GM12874 (cell line): ENCODE measurements around the gene ITCH.

Experiments
- TF ChIP-seq, protein P1 (sequence below): IDR thresholded peaks from 2 replicates; pipeline ENCODE4 v1.5.1; 2011; ENCODE audit warnings: low read depth, mild to moderate bottlenecking, control low read depth, low read length, moderate library complexity; ENCODE audit not compliant: insufficient read depth

Gene ITCH

DNA sequence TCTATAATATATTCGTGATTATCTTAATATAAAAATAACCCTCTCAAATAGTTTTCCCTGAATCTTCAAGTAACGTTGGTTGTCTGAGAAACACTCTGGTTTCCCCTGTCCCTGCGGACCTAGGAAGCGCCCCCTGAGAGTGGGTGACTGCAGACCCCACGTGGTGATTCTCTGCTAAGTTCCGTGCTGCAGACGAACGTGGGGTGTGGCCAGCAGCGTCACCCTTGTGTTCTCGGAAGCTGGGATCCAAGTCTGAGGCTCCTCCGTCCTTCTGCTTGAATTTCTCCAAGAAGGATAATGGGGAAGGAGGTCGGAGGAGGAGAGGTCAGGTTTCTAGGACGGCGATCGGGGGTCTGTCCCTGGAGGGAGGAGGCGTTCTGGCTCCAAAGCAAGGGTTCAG lies 178.8 kb downstream of the ITCH start:
- TF ChIP-seq, protein P1, sequence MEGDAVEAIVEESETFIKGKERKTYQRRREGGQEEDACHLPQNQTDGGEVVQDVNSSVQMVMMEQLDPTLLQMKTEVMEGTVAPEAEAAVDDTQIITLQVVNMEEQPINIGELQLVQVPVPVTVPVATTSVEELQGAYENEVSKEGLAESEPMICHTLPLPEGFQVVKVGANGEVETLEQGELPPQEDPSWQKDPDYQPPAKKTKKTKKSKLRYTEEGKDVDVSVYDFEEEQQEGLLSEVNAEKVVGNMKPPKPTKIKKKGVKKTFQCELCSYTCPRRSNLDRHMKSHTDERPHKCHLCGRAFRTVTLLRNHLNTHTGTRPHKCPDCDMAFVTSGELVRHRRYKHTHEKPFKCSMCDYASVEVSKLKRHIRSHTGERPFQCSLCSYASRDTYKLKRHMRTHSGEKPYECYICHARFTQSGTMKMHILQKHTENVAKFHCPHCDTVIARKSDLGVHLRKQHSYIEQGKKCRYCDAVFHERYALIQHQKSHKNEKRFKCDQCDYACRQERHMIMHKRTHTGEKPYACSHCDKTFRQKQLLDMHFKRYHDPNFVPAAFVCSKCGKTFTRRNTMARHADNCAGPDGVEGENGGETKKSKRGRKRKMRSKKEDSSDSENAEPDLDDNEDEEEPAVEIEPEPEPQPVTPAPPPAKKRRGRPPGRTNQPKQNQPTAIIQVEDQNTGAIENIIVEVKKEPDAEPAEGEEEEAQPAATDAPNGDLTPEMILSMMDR = no peak

DNA sequence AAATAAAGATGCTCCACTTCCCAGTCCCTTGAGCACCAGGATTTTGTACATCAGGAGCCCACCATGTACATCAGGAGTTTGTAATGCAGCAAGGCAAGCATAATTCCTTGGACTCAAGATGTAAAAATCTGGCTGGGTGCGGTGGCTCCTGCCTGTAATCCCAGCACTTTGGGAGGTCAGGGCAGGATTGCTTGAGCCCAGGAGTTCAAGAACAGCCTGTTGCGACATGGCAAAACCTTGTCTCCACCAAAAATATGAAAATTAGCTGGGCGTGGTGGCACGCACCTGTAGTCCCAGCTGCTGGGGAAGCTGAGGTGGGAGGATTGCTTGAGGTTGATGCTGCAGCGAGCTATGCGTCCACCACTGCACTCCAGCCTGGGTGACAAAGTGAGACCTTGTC lies 179.4 kb downstream of the ITCH start:
- TF ChIP-seq, protein P1 = no peak

DNA sequence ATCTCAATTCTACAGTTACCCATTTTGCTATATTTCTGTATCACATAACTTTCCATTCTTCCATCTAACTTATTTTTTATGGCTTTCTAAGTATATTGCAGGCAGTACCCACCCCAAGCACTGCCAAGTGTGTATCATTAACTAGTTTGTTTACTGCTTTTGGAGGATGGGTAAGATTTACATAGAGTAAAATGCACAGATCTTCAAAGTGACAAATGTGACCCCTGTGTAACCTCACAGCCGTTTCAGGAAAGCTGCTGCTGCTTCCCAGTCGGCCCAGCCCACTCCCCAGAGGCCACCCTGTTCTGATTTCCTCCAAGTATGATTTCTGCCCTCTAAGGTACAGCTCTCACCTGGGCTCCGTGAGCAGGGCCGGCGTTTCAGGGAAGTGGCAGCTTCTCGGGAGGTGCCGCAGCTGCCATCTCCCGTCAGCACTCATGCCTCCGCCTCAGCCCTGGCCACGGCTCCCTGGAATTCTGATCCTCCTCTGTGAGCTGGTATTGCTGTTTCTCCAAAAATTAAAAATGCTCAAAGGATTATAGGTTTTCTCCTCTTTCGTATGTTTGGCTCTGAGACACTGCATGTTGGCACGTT lies 180.5 kb downstream of the ITCH start:
- TF ChIP-seq, protein P1 = no peak

DNA sequence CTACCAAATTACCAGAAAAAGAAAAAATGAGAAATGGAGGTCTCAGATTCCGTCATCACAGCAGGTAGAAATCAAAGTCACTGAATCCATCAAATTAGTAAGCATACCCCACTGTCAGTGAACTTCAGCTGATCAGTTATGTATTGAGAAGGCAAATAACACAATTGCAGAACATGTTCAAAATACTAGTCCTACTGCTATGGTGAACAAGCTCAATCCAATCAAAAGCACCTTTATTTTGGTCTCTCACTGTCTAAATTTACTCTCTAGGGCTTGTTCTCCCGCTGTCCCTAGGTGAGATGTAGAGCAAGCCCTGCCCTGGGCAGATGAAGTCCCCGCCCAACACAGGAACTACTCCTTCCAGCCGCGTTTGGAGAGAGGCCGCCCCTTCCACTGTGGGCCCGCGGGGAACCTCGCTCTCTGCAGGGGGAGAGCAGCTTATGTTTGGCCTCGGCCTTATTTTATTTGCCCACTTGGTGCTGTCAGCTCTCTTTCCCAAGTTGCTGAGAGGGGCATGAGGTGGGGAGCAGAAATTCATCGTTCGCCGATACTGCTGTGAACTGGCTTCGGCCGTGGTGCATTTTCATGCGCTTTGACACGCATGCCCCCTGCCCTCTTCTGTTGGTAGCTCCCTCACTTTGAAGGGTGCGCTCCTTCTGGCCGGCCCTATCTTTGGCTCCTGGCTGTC lies 181.2 kb downstream of the ITCH start:
- TF ChIP-seq, protein P1 = no peak

DNA sequence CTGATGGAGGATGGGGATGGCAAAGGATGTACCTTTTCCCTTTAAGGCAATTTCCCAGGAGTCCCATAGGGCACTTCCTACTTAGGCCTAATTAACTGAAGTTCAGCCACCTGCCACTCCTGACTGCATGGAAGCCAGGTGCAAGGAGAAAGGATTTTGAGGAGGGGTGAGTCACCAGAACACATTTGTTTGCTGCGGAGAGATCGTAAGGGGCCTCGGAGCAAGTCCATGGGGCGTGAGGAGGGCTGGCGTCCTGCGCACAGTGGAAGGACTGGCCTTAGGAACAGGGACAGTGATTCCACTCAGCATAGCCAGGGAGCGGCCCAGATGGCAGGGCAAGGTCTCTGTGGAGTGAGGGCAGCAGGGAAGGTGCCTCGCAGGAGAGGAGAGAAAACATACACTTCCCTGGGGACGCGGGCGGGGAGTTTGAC lies 183.7 kb downstream of the ITCH start:
- TF ChIP-seq, protein P1 = no peak

DNA sequence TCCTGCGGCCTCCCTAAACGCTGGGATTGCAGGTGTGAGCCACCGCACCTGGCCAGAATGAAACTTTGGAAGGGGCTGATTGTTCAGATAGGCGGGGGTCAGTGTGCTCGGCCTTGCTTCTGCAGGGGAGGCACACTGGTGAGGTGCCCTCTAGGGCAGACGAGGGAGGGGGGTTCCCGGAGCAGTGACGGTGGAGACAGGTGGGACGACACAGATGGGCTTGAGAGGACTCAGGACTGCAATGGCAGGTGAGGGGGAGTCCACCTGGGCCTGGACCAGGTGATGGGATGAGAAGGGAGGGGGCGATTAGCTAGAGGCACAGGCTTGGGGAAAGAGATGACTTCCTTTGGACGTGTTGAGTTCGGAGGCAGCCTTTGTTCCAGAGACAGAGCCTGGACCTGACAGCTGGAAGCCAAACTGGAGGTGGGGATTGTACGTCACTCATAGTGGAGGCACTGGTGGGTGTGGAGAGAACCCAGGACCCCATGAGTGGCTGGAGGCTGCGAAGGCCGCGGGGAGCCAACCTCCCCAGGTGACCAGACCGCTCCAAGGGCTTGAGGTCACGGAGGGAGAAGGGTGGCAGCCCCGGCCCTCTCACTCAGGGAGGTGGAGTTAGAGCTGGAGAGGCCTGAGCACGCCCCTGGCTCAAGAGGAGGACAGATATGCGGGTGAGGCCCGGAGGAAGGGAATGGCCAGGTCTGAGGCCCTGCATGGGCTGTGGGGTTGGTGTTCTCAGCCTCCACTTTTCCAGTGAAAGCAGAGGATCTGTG lies 185.0 kb downstream of the ITCH start:
- TF ChIP-seq, protein P1 = no peak

DNA sequence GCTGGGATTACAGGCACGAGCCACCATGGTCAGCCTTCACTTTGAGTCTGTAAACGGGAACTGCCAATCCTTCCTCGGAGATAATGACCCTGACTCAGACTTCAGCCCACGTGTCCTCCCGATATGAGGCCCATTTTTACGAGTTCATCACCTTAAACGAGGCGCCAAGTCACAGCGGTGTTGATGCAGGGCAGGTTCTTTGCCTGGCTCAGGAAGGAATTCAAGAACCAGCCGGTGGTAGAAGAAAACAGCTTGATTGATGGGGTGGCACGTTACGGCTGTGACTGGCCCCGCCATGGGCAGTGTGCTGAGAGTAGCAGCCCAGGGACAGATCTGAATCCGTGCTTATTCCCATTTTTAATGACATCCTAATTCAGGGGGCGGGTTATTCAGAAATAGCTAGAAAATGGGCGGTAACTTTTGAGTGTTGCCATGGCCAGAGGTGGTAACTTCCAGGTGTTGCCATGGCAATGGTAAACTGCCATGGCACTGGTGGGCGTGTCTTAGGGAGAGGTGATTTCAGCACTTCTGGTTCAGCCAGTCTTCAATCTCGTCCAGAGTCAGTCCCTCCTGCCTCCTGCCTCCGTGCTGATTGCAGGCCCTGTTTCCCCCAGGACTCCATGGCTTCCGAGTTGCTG lies 186.3 kb downstream of the ITCH start:
- TF ChIP-seq, protein P1 = no peak
